CD4-positive, alpha-beta T cell treated with Interleukin-17A for 1 hour (primary cell): ENCODE measurements around the gene B4GALT3.
"Not testable (repeated sequence)": the region's sequence is repeated elsewhere in the genome, so short reads cannot be mapped to it uniquely, and the experiment has no call there.

Experiments used
- DNase-seq: peaks from one replicate; pipeline ENCODE4 v3.0.0-alpha.2; 2020

Gene B4GALT3

GRCh38 chr1:161177112-161177935, at the start of gene B4GALT3:
Gene B4GALT3, minus strand, starts transcription at chr1:161177507. Its CDS starts 1,447 bp downstream, at chr1:161176060.
- peak; percentile 93 for DNase-seq

DNA sequence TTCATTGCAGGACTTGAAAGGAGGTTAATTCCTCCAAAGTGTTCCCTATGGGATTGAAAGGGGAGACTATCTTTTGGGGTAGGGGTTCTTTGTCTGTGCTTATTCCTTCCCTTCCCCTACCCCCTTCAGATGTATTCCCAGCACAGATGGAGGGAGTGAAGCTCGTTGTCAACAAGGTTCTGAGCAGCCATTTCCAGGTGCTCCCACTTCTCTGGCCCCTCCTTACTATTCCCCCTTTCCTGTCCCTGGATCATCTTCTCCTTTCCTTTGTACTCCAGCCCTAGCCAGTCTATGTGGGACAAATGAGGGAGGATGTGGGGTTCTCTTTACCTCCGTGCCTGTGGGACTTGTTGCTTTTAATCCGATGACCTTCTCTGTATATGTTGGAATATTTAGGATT, 49.5 kb upstream of the B4GALT3 start:
- DNase-seq, result no peak

DNA sequence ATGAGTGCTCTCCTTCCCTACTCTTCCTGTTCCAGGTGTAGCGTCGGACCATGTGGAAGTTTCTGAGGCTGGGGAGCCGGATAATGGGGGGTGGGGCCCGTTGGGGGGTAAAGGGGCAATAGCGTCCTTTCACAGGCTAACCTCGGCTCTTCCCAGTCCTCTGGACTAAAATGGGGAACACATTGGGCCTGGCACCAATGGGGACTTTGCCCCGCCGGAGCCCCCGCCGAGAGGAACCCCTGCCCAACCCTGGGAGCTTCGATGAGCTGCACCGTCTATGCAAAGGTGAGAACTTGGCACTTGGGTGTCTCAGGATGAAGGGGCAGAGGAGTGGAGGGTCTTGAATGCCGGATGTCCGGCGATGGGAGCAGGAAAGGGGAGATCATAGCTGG, 49.0 kb upstream of the B4GALT3 start:
- no peak for DNase-seq

DNA sequence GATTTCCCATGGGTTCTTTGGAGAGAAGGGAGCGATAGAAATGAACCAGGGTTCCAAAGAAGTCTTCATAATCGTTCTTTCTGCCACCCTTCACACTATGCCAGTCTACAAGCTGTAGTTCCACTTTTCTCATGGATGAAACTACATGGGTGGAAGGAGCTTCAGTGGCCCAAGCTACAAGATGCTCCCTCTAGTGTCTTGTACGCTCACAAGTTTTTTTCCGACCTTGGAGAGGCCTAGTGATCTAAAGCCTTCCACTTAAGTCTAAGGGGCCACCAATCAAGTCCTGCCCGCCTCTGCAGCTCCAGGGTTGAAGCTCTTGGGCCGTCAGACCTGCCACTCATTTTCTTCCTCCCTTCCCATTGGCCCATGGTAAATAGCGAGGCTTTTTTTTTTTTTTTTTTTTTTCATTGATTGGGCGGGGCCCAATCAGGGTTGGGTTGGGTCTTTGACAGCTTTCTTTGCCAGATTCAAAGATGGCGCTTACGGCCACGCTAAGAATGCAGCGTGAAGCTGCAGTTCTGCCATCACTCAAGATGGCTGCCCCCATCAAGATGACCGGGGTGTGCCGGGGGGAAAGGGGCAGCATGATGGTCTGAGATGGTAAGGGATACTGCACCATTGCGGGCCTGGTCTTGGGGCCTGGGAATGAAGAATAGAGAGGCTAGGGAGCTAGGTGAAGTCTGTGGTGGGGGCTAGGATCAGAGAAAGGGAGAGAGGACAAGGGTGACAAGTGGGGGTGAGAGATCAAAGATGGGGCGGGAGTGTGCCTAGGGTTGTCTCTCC, 48.4 kb upstream of the B4GALT3 start, which contains the start of gene TOMM40L:
TSS of gene TOMM40L (plus strand) at position 527 of the 786 bp plus-strand sequence. CDS start 430 bp downstream, outside the sequence.
- DNase-seq, result peak; percentile 98

DNA sequence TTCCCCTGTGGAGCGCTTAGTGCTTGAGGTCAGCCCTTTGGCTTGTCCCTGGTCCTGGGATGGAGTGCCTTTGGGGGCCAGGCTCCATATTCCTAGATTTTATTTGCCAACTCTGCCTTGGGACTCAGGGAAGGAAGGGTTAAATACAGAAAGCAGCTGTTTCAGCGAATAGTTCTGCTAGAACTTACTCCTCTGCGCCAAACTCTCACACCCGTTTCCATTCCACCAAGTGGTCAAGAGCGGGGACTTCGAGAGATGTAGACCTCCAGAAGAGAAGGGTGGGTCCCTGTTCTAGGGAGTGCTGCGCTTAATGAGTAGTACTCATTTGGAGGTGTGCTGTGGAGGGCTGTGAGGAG, 47.8 kb upstream of the B4GALT3 start:
- no peak for DNase-seq

DNA sequence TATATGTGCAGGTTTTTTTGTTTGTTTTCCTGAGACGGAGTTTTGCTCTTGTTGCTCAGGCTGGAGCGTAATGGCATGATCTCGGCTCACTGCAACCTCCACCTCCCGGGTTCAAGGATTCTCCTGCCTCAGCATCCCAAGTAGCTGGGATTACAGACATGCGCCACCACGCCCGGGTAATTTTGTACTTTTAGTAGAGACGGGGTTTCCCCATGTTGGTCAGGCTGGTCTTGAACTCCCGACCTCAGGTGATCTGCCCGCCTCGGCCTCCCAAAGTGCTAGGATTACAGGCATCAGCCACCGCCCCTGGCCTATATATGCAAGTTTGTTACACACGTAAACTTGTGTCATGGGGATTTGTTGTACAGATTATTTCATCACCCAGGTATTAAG, 47.4 kb upstream of the B4GALT3 start:
- not testable (repeated sequence) for DNase-seq

- DNase-seq, result no peak
These were observed 46.7 kb upstream of the B4GALT3 start for GRCh38 chr1:161223805-161224694.

DNA sequence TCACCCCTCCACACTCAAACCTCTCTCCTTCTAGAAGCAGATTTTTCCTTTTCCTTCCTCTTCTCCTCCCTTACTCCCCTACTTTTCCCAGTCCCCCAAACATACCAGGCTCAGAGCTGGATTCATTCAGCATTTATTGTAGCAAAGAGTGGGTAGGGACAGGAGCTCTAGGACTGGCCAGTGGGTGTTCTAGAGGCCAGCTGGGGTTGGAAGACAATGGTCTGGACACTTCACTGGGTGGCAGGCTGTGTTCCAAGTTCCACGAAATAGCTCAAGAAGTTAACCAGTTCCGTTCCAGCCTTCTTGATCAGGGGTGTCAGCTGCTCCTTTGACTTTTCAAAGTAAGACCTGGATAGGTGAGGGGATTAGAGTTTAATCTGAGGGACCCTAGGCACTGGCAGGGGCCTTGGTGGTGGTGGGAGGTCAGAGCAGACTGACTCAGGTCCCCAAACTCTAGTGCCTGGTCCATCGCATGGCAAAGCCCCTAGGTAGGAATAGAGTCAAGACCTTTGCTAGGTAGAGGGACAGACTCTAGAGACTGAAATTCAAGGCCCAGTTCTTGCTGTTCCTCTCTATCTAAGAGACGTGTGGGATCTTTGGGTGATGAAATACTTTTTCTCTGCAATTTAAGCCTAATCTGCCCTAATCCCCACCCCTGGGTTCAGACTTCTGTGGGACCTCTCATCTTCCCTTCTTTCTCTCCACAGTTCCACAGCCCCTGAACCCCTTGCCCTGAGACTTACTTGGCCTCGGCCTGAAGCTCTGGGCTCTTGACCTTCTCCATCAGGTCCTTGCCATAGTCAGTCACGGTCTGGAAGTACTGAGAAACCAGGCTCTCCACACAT, 45.1 kb upstream of the B4GALT3 start:
- DNase-seq, result no peak

DNA sequence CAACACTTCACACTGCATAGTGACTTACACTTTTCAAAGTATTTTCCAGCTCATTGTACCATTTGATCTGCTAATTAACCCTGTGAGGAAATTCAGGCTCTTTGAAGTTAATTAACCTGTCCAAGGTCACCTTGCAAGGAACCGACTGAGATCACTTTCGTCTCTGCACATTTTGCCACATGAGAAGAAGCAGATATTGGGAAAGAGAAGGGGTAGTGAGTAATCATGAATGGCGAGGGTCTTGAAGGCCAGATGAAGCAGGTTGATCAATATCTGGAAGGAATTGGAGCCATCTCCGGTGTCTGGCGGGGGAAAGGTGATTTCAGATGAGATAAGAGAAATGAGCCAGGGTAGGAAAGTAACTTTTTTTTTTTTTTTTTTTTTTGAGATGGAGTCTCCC, 42.7 kb upstream of the B4GALT3 start:
- no peak for DNase-seq

GRCh38 chr1:161219078-161219892, 42.0 kb upstream of the B4GALT3 start:
- DNase-seq, result no peak

- no peak for DNase-seq
These were observed 41.2 kb upstream of the B4GALT3 start for GRCh38 chr1:161218301-161219077.

DNA sequence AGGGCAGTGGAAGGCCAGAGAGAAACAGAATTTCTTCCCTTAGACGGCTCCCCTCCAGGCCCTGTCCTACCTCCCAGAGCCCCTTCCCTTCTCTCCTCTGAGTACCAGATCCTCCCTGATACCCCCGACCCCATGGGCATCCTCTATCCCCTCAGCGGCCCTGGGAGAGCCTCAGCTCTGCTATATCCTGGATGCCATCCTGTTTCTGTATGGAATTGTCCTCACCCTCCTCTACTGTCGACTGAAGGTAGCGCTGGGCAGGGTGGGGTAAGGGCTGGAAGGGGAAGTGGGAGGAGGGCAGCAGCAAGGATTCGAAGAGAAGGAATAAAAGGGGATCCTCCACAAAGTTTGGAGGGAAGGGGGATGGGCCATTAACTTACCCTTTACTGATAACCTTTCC, 40.5 kb upstream of the B4GALT3 start:
- no peak for DNase-seq

DNA sequence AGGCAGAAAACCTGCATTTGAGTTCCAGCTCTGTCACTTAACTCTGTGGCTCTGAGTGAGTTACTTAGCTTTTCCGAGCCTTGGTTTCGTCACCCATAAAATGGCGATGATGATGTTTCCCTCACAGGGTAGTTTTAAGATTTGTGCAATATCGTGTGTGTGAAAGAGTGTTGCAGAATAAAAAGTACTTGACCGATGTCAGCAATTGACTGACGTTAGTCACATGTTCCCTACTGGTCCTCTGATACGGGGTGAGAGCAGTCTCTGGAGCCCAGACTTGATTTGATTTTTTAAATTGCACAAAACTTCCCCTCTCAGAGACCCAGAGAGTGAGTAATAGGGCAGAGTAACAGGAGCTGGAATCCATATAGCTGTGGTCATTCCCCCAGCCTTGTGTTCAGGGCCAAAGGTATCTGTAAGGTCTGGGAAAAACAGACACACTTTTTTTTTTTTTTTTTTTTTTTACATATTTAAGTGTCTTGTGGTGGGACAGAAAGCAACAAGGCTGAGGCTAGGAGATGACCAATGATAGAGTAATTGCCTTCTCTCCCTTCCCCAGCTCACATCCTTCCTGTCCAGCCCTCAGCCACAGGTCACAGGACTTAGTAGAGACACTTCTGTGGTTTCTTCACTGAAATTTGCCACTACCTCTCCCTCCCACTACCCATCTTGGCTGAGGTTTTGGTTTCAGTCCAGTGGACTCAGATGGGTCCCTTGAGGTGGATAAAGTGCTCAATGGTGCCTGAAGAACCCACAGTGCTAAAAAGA, 39.8 kb upstream of the B4GALT3 start:
- peak; percentile 19 for DNase-seq

DNA sequence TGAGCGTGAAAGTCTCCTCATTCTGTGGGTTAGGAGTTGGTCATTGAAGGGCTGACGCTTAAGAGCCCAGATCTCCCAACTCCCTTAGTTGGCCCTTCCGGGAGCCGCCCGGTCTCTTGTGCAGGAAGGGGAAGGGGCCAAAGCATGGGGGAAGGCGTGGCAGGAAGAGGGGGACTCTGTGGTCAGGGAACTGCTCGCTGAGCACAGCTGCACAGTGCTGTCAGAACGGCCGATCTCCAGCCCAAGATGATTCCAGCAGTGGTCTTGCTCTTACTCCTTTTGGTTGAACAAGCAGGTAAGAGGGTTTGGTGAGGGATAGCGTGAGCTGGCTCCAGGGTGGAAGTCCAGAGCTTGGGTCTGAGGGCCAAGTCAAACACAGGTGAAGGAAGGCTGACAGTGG, 37.8 kb upstream of the B4GALT3 start, which contains the start of gene FCER1G:
TSS of gene FCER1G (plus strand) at position 220 of the 400 bp plus-strand sequence. CDS start at position 247, 27 bp downstream.
- peak; percentile 21 for DNase-seq

GRCh38 chr1:161214369-161214768, 37.1 kb upstream of the B4GALT3 start:
- no peak for DNase-seq

GRCh38 chr1:161209790-161210409, 32.6 kb upstream of the B4GALT3 start:
- peak; percentile 82 for DNase-seq

DNA sequence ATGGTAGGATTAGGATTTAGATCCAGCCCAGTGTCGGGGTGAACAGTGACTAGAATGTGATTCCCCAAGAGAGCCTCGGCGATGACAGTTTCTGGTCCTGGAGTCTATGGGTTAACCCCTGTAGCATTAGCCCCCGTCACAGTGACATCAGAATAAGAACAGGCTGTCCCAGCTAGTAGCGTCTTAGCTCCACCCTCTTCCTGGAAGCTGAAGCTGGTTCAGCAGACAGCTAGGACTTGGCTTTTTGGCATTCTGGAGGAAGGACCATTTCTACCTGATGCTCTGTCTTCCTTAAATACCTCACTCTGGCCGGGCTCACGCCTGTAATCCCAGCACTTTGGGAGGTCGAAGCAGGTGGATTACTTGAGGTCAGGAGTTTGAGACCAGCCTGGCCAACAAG, 29.9 kb upstream of the B4GALT3 start:
- no peak for DNase-seq

GRCh38 chr1:161206411-161207140, 29.3 kb upstream of the B4GALT3 start:
- DNase-seq, result no peak
